Superior temporal gyrus (tissue), 1 donor: ENCODE data around the gene EML5.

Experiments used
- DNase-seq: peaks from one replicate; pipeline ENCODE4 v3.0.0-alpha.2; 2016; ENCODE audit errors: extremely low spot score

The EML5 gene

GRCh38 chr14:88614218-88614907 is 178.4 kb downstream of the EML5 start:
- no peak for DNase-seq

GRCh38 chr14:88613552-88614010 is 179.2 kb downstream of the EML5 start:
- DNase-seq: no peak

GRCh38 chr14:88612981-88613380 is 179.8 kb downstream of the EML5 start:
- DNase-seq: no peak

- DNase-seq: no peak
Measured at GRCh38 chr14:88611878-88612277, 180.9 kb downstream of the EML5 start.

- no peak for DNase-seq
Measured at GRCh38 chr14:88607829-88608228, 184.9 kb downstream of the EML5 start.

- DNase-seq: no peak
Measured at GRCh38 chr14:88605594-88605993, 187.2 kb downstream of the EML5 start.

GRCh38 chr14:88604212-88604611 is 188.5 kb downstream of the EML5 start:
- no peak for DNase-seq

- DNase-seq: no peak
Measured at GRCh38 chr14:88599761-88600439, 192.9 kb downstream of the EML5 start.

- no peak for DNase-seq
Measured at GRCh38 chr14:88599326-88599725, 193.4 kb downstream of the EML5 start.

GRCh38 chr14:88598097-88598675 is 194.6 kb downstream of the EML5 start:
- DNase-seq: no peak

GRCh38 chr14:88597601-88598000 is 195.2 kb downstream of the EML5 start:
- DNase-seq: no peak

GRCh38 chr14:88597038-88597437 is 195.7 kb downstream of the EML5 start:
- no peak for DNase-seq

GRCh38 chr14:88592031-88592430 is 200.7 kb downstream of the EML5 start:
- DNase-seq: peak; percentile 36

- no peak for DNase-seq
Measured at GRCh38 chr14:88590173-88590572, 202.6 kb downstream of the EML5 start.

GRCh38 chr14:88588081-88588480 is 204.7 kb downstream of the EML5 start:
- no peak for DNase-seq

- no peak for DNase-seq
Measured at GRCh38 chr14:88584451-88584850, 208.3 kb downstream of the EML5 start.

- no peak for DNase-seq
Measured at GRCh38 chr14:88576222-88576621, 216.5 kb downstream of the EML5 start.

- no peak for DNase-seq
Measured at GRCh38 chr14:88572117-88572516, 220.6 kb downstream of the EML5 start.

- DNase-seq: no peak
Measured at GRCh38 chr14:88568196-88568595, 224.6 kb downstream of the EML5 start.

GRCh38 chr14:88565427-88565826 is 227.3 kb downstream of the EML5 start:
- no peak for DNase-seq

GRCh38 chr14:88563845-88564244 is 228.9 kb downstream of the EML5 start:
- DNase-seq: no peak

GRCh38 chr14:88562831-88563686 is 229.7 kb downstream of the EML5 start, which contains the start of gene ZC3H14:
ZC3H14 (plus strand) TSS chr14:88563037; CDS start chr14:88563134, 97 bp downstream.
- peak; percentile 92 for DNase-seq
